HepG2 (cell line): ENCODE data around the gene RPA1. TPM values are rescaled to one million over a fixed set of nuclear protein-coding genes. Genes with fewer than 3 reads are reported as not detected.

Experiments used
- ATAC-seq: fragments of 200-7000 bp; cut with Tn5 transposase; 3 replicates; pipeline ENCODE4 v1.9.1; 2020; ENCODE audit warnings: mild to moderate bottlenecking, moderate library complexity
- BruUV-seq: library from RNA; stranded (reverse); fragments of 400-500 nt; replicated peaks from 2 replicates; lab custom pipeline; 2021; lab: Mats Ljungman, UMichigan
- CTCF ChIA-PET: fragments of 300-600 bp; formaldehyde crosslinking; extraction: SDS; loops from one replicate; lab custom pipeline; 2021; ENCODE audit warnings: low total read pairs, inconsistent platforms, low intra/inter-chr PET ratio; lab: Yijun Ruan, JAX
- POLR2A ChIA-PET: fragments of 350-600 bp; sonication (Branson Sonifier 250); formaldehyde crosslinking; loops from one replicate; lab custom pipeline; 2020; ENCODE audit warnings: antibody characterized with exemption, inconsistent platforms; lab: Yijun Ruan, JAX
- DNase-seq: peaks from one replicate; pipeline ENCODE4 v3.0.0-alpha.2; 2015; ENCODE audit warnings: low spot score
- FAIRE-seq: peaks from 3 replicates; lab custom pipeline; 2011; peaks lifted over from hg19 to GRCh38; lab: Jason Lieb, UNC
- H2AFZ ChIP-seq: one replicate; pipeline ENCODE4 v1.6.1; 2011; ENCODE audit warnings: low read length, inconsistent platforms
- H3K27ac ChIP-seq: fragments of 300-600 bp; 3 replicates; pipeline ENCODE4 v1.8.0; 2011; ENCODE audit warnings: mixed run types, mild to moderate bottlenecking, mixed read lengths, low read length, inconsistent platforms; ENCODE audit not compliant: insufficient read depth; ENCODE audit errors: extremely low read length
- H3K27me3 ChIP-seq, 2 experiments: fragments of 200-600 bp in 1 of 2; 2 replicates in 1 of 2; 3 replicates in 1 of 2; pipeline versions ENCODE4 v1.6.0 to v1.8.0; 2011; ENCODE audit warnings: low read length in 2 of 2, mild to moderate bottlenecking in 2 of 2, moderate library complexity in 2 of 2, inconsistent platforms in 1 of 2; ENCODE audit not compliant: insufficient read depth in 2 of 2, control insufficient read depth in 1 of 2
- H3K36me3 ChIP-seq, 2 experiments: fragments of 200-600 bp in 1 of 2; replicated peaks in 1 of 2; 2 replicates in 1 of 2; 3 replicates in 1 of 2; pipeline versions ENCODE4 v1.5.1 to v1.8.0; 2011; ENCODE audit warnings: low read length in 2 of 2, inconsistent platforms in 1 of 2; ENCODE audit not compliant: insufficient read depth in 2 of 2, control insufficient read depth in 1 of 2
- H3K4me1 ChIP-seq: 2 replicates; pipeline ENCODE4 v1.5.1; 2012; ENCODE audit warnings: low read length, inconsistent platforms; ENCODE audit not compliant: insufficient read depth
- H3K4me2 ChIP-seq: 2 replicates; pipeline ENCODE4 v1.6.0; 2011; ENCODE audit warnings: low read depth, low read length, inconsistent platforms
- H3K4me3 ChIP-seq, 3 experiments: fragments of 200-600 bp in 1 of 3; sonication (generic), shearing (Covaris generic) in 1 of 3; replicated peaks in 1 of 3; 2 replicates each; pipeline ENCODE4 v1.5.1; 2011 to 2016; ENCODE audit warnings: low read length in 3 of 3, inconsistent platforms in 2 of 3, low read depth in 2 of 3, mild to moderate bottlenecking in 2 of 3, control low read depth in 1 of 3, mixed read lengths in 1 of 3; ENCODE audit not compliant: insufficient read depth in 1 of 3
- H3K79me2 ChIP-seq: one replicate; pipeline ENCODE4 v1.6.1; 2011; ENCODE audit warnings: low read length, inconsistent platforms; ENCODE audit not compliant: insufficient read depth
- H3K9ac ChIP-seq: 2 replicates; pipeline ENCODE4 v1.6.0; 2011; ENCODE audit warnings: mild to moderate bottlenecking, low read depth, low read length, inconsistent platforms; ENCODE audit not compliant: insufficient read depth
- H3K9me3 ChIP-seq: 2 replicates; pipeline ENCODE4 v1.5.1; 2012; ENCODE audit warnings: mild to moderate bottlenecking, low read length
- H4K20me1 ChIP-seq: 2 replicates; pipeline ENCODE4 v1.6.0; 2011; ENCODE audit warnings: inconsistent platforms, mild to moderate bottlenecking, low read length, moderate library complexity; ENCODE audit not compliant: insufficient read depth
- FOXO4 ChIP-seq: sonication (generic); formaldehyde crosslinking; conservative IDR thresholded peaks from 2 replicates; pipeline ENCODE4 v1.8.1; 2023; ENCODE audit warnings: missing genetic modification reagents
- GATA4 ChIP-seq: sonication (generic); IDR thresholded peaks from 2 replicates; pipeline ENCODE4 v1.6.1; 2016; ENCODE audit warnings: antibody characterized with exemption, low read depth, borderline replicate concordance
- MLLT10 ChIP-seq: sonication (generic); formaldehyde crosslinking; IDR thresholded peaks from 2 replicates; pipeline ENCODE4 v1.4.0; 2020; ENCODE audit warnings: missing genetic modification reagents
- NR2C2 ChIP-seq: sonication (generic); formaldehyde crosslinking; IDR thresholded peaks from 2 replicates; pipeline ENCODE4 v1.4.0; 2020; ENCODE audit warnings: missing genetic modification reagents, mild to moderate bottlenecking, moderate library complexity, borderline replicate concordance
- PCBP1 ChIP-seq: fragments of 200-400 bp; formaldehyde crosslinking; IDR thresholded peaks from 2 replicates; pipeline ENCODE4 v1.6.1; 2017; ENCODE audit warnings: mild to moderate bottlenecking, low read depth, low read length, borderline replicate concordance
- ZNF235 ChIP-seq: sonication (generic); formaldehyde crosslinking; IDR thresholded peaks from 2 replicates; pipeline ENCODE4 v1.8.1; 2023; ENCODE audit warnings: mild to moderate bottlenecking, missing genetic modification reagents, borderline replicate concordance
- ZNF546 ChIP-seq: sonication (generic); formaldehyde crosslinking; conservative IDR thresholded peaks from 2 replicates; pipeline ENCODE4 v1.8.1; 2023; ENCODE audit warnings: mild to moderate bottlenecking, missing genetic modification reagents
- WGBS: methylation state at CpG from one replicate; pipeline ENCODE4 v1.1.6; 2017; ENCODE audit warnings: low lambda C conversion rate; 5-methylcytosine and 5-hydroxymethylcytosine counted together
- in situ Hi-C: cut with HindIII; loops from 2 replicates; pipeline ENCODE4 v1.10.0; 2017; ENCODE audit warnings: low pct_unique_long_range_greater_than_20kb; ENCODE audit not compliant: extremely low pct_ligation_motif_present
- intact Hi-C: fragments of 100-400 bp; cut with micrococcal nuclease; formaldehyde crosslinking; loops from one replicate; pipeline ENCODE4 v1.10.0; 2022; ENCODE audit not compliant: unreplicated experiment
- polyA plus RNA-seq, 8 experiments: library from polyadenylated mRNA; depleted of rRNA in 3 of 8; stranded (reverse) in 7 of 8; unstranded in 1 of 8; fragments of >200 nt; fragmentation: Illumina TruSeq in 4 of 8; extraction: Trizol in 4 of 8; gene quantifications; 2 replicates each; pipeline versions ENCODE4 v1.2.1 to v1.2.3, GENCODE V29; 2011 to 2016; ENCODE audit warnings: low read depth in 4 of 8, missing spikeins in 1 of 8, mixed read lengths in 1 of 8; ENCODE audit not compliant: insufficient read depth in 1 of 8
- total RNA-seq, 5 experiments: library from RNA; depleted of rRNA; stranded (reverse); fragments of >200 nt; fragmentation: Illumina TruSeq; extraction: Trizol; gene quantifications; 2 replicates each; pipeline ENCODE4 v1.2.3, GENCODE V29; 2016; ENCODE audit warnings: low read depth in 1 of 5
- TF ChIP-seq, protein P1 (sequence below): sonication (generic); IDR thresholded peaks from 2 replicates; pipeline ENCODE4 v1.6.1; 2016; ENCODE audit warnings: low read depth, borderline replicate concordance
- TF ChIP-seq, protein P2 (sequence below): sonication (generic); formaldehyde crosslinking; IDR thresholded peaks from 2 replicates; pipeline ENCODE4 v1.9.0; 2022; ENCODE audit warnings: missing genetic modification reagents, mild to moderate bottlenecking, borderline replicate concordance

Gene RPA1
- total and polyA plus RNA-seq, 2 of the 13 experiments (the other 11 are each of a cell fraction or from before 2014, with no cell fraction given): 13.9 to 37.6 TPM

DNA sequence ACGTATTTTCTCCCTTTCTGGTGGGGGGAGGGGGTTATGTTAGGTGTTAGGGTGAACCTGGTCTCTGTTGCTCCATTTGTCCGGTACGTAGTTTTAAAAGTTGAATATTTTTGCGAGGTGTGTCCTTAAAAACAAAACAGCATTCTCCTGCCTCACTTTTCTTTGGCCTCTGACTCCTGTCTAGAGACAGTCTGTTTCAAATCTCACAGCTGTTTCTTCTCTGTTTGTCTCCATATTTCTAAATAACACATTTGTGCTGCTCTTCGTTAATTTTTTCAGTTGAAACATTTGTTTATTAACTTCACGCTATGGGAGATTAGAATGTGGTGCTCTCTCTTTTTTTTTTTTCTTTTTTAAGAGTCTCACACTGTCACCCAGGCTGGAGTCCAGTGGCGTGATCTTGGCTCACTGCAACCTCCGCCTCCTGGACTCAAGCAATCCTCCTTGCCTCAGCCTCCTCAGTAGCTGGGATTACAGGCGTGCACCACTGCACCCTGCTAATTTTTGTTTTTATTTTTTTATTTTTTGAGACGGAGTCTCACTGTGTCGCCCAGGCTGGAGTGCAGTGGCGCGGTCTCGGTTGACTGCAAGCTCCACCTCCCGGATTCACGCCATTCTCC lies 31.7 kb downstream of the RPA1 start:
- DNase-seq (no peak), ATAC-seq (no peak), FAIRE-seq (no peak)
- intact Hi-C loops (loop anchor here (10.0 kb wide), 1 partner anchor 147 kb away; the partner anchor contains the start of gene TLCD2), in situ Hi-C loops (no loop called here)
- H3K4me3 ChIP-seq: no peak overlapping the region
- no peak overlapping the region for H3K4me2 ChIP-seq
- H3K9me3 ChIP-seq: no peaks in the 10 kb centered on the region
- H3K36me3 ChIP-seq: peaks cover 3 to 15% of the 10 kb centered on the region in 2 experiments; a peak in 4 of 5 replicates
- no peaks in the 10 kb centered on the region for H3K4me1 ChIP-seq
- no peaks in the 10 kb centered on the region for H3K27me3 ChIP-seq
- 95% methylated on average over 16 of the region's 16 CpGs for WGBS
- ChIA-PET POLR2A (no interaction called here), CTCF (no interaction called here)
- H3K79me2 ChIP-seq: no peaks in the 10 kb centered on the region
- BruUV-seq: no TSS peak
- H3K27ac ChIP-seq: no peak overlapping the region
- no peak overlapping the region for H3K9ac ChIP-seq
- H4K20me1 ChIP-seq: no peaks in the 10 kb centered on the region; the same call in 1 of the 2 replicates
- TF ChIP-seq ZNF546 (CRISPR knock-in tag) (no peak), FOXO4 (no peak), ZNF235 (no peak), MLLT10 (no peak), GATA4 (no peak), NR2C2 (CRISPR knock-in tag) (no peak), PCBP1 (no peak)
- TF ChIP-seq, protein P1, sequence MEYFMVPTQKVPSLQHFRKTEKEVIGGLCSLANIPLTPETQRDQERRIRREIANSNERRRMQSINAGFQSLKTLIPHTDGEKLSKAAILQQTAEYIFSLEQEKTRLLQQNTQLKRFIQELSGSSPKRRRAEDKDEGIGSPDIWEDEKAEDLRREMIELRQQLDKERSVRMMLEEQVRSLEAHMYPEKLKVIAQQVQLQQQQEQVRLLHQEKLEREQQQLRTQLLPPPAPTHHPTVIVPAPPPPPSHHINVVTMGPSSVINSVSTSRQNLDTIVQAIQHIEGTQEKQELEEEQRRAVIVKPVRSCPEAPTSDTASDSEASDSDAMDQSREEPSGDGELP: no peak
- TF ChIP-seq, protein P2, sequence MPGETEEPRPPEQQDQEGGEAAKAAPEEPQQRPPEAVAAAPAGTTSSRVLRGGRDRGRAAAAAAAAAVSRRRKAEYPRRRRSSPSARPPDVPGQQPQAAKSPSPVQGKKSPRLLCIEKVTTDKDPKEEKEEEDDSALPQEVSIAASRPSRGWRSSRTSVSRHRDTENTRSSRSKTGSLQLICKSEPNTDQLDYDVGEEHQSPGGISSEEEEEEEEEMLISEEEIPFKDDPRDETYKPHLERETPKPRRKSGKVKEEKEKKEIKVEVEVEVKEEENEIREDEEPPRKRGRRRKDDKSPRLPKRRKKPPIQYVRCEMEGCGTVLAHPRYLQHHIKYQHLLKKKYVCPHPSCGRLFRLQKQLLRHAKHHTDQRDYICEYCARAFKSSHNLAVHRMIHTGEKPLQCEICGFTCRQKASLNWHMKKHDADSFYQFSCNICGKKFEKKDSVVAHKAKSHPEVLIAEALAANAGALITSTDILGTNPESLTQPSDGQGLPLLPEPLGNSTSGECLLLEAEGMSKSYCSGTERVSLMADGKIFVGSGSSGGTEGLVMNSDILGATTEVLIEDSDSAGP (CRISPR knock-in tag): no peak
- no peak overlapping the region for H2AFZ ChIP-seq
